HG03139 (cell line): ENCODE measurements around the gene PMFBP1.

Experiments used
- ATAC-seq: cut with Tn5 transposase; IDR thresholded peaks from one replicate; pipeline ENCODE4 v1.9.1; 2021; ENCODE audit not compliant: unreplicated experiment

The PMFBP1 gene

GRCh38 chr16:72187551-72187950 is 15.6 kb upstream of the PMFBP1 start:
- no peak for ATAC-seq

DNA sequence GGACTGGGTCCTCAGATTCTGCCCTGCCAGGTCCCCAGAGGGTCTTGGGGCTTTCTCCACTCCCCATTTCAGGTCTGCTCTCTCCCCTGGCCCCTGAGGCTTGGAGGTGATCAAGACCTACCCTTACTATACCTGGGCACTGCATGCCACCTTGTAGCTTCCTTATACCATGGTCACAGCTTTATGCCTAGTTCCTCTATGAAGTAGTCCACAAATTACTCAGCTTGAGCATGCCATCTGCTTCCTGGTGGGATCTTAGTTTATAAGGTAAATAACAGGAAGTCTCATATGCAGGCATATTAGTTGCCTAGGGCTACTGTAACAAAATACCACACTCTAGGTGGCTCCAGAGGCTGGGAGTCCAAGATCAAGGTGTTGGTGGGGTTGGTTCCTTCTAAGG is 11.0 kb upstream of the PMFBP1 start:
- ATAC-seq: no peak

DNA sequence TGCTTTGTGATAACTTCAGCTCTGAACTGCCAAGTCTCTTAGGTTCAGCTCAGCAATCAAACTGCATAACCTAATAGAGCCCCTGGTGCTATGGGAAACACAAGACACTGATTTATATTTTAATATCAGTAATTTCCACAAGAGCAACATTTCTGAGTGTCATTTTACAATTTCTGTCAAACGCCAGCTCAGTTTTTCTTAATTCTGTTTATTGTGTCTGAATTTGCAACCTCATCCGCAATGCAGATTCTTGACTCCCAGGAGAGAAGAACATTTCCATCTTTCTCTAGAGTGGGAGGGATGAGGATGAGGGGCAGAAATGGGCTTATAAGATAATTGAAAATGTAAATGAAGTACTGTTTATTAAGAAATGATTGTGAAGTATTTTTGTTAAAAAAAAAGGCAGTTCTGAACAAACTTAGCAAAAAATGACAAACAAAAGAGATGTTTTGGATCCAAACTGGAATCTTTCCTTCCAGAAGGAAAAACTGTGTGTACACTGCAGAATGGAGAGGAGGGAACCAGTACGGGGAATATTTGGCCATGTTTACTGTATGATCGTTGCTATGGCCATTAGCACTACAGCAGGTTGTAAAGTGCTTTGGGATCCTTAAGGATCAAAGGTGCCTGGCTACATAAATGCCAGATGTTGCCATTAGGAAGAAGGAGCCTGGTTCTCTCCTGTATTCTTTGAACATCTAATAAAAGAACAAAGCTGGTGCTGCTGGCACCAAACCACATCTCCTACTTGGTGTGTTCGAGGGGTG is 7.4 kb upstream of the PMFBP1 start:
- no peak for ATAC-seq

DNA sequence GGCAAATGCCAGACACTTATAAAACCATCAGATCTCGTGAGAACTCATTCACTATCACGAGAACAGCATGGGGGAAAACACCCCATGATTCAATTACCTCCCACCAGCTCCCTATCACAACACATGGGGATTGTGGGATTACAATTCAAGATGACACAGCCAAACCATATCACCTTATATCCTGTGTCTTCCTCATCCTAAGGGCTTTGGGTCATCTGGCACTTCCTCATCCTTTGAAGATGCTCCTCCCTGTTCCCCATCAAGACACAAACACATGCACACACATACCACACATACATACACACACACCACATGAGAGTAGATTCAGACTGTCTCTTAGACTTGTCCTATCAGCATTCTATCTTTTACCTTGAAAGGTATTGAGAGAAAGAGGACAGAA is 2.8 kb upstream of the PMFBP1 start:
- no peak for ATAC-seq

DNA sequence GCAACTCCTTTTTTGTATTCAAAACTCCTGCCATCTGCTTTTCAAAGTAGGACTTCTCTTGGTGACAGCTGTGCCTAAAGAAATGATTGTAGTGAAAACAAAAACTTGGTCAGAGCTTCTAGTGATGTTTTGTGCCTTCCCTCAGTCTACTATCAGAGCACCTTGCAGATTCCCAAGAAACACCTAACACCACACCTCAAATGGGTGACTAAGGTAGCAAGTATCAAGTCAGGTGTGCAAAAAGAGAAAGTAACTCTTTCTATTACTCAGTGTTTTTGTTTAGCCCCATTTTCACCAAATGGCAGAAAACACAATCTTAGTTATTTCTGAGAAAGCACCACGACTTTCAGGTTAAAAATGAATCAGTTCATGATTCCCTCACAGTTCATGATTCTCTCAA is 2.0 kb upstream of the PMFBP1 start:
- no peak for ATAC-seq

DNA sequence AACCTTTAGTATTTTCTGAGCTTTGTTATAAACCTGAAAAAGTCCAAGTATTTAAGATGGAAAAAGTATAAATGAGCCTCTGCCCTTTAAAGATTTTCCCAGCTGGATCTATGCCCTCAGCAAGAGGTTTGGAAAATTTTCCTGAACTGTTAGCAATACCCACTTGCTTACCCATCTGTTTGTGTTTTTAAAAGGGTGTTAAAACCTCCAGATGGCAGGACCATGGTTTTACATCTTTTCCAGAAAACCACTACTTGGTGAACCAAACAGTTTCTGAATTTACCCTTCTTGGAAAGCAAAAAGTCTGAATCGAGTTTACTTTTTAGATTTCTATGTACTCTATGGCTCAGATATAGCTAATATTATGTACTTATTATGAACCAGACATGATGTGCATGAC is 719 bp downstream of the PMFBP1 start:
- no peak for ATAC-seq

- no peak for ATAC-seq
Measured at GRCh38 chr16:72169708-72170107, 2.2 kb downstream of the PMFBP1 start.

- no peak for ATAC-seq
Measured at GRCh38 chr16:72168365-72168764, 3.6 kb downstream of the PMFBP1 start.

GRCh38 chr16:72166954-72167561 is 4.9 kb downstream of the PMFBP1 start:
- ATAC-seq: no peak

DNA sequence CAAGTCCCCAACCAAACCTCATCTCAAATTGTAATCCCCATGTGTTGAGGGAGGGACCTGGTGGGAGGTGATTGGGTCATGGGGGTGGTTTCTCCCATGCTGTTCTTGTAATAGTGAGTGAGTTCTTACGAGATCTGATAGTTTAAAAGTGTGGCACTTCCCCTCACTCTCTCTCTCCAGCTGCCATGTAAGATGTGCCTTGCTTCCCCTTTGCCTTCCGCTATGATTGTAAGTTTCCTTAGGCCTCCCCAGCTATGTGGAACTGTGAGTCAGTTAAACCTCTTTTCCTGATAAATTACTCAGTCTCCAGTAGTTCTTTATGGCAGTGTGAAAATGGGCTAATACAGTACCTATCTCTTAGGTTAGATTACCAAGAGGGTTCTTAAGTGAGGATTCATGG is 5.8 kb downstream of the PMFBP1 start:
- no peak for ATAC-seq

DNA sequence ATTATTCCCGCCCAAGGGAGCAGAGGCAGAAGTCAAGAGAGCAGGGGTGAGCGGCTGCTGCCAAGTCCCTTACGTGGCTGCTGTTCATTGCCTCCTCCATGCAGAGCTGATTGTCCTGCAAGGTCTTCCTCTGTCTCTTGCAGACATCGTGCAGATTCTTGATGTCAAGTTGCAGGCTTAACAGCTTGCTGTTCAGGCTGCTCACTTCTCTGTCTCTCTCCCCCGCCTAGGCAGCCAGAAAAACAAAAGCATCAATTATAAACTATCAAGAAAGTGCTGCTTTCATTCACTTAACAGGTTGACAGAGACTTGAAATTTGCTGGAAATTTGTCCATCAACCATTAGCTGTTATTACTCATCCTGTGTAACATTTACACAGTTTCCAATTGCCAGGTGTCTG is 7.3 kb downstream of the PMFBP1 start:
- ATAC-seq: no peak

- no peak for ATAC-seq
Measured at GRCh38 chr16:72162105-72162692, 9.8 kb downstream of the PMFBP1 start.

- ATAC-seq: no peak
Measured at GRCh38 chr16:72159801-72160200, 12.2 kb downstream of the PMFBP1 start.

DNA sequence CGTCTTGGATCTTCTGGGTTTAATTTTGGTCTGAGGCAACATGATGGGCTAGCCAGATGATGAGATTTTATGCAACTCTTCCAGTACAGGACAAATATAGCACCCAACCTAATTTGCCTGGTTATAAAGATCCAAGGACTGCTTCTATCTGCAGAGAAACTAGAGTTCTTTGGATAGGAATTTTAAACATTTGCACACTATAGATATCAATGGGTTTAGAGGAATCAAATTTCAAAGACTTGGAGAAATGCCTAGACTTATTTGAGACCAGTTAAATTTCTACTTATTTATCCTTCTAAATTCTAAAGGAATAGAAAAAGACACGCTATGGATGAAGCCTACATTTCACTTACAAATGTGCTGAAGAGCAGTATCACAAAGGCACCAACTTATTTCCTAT is 12.6 kb downstream of the PMFBP1 start:
- ATAC-seq: no peak

GRCh38 chr16:72149676-72150464 is 22.1 kb downstream of the PMFBP1 start:
- ATAC-seq: no peak

DNA sequence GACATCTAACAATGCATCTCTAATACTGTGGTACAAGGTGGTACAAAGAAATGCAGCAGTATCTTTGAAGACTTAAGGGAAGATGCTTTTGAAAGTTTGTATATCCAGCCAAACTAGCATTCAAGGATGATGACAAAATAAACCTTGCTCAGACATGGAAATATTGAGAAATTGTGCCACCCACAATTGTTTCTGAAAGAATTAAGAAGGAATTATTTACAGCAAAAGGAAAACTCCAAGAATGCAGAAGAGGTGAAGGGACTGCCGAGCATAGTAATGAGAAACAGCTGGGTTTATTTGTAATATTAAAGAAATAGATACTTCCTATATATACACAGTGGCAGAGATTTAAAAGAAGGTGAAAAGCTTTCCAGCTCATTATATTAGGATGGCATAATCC is 29.5 kb downstream of the PMFBP1 start:
- ATAC-seq: no peak

GRCh38 chr16:72139908-72140307 is 32.0 kb downstream of the PMFBP1 start:
- ATAC-seq: no peak

DNA sequence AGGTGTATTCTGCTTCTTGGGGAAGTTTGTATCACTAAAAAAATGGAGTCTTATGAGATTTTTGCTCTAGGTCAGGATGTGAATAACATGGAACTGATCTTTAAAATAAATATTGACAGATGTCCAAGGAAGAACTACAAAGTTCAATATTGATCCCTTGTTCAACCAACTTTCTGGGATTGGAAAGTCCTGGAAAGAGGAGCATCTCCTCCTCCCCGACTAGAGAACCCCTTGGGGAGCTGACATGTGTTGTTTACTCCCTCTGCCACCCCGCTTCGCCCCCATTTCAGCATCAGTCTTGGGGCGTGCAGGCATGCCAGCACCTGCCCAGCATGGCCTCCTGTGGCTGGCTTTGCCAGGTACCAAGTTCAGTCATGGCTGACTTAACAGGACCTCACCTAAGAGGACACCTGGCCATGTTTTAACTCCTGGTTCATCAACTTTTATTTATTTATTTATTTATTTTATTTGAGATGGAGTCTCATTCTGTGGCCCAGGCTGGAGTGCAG is 33.8 kb downstream of the PMFBP1 start:
- ATAC-seq: no peak

- ATAC-seq: no peak
Measured at GRCh38 chr16:72137380-72138063, 34.4 kb downstream of the PMFBP1 start.

GRCh38 chr16:72134507-72134906 is 37.4 kb downstream of the PMFBP1 start:
- no peak for ATAC-seq

DNA sequence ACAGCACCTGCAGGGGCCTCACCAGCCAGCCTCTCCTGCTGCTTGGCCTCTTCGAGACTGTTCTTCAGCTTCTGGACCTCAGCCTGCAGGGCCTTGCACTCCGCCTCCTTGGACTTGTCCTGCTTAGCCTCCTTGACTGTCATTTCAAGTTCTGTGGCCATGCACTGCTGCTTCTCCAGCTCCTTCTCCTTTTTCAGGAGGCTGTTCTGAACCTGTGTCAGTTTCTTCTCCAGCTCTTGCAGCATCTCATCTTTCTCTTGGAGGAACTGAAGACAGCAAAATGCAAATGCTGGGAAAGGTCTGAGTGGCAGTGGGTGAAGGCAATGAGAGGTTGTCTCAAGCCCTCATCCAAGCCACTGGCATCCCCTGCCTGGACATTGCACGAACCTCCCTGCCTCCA is 39.2 kb downstream of the PMFBP1 start:
- no peak for ATAC-seq
